Neutrophil (primary cell): ENCODE measurements around the gene ABCF2.

Source experiments
- H3K27ac ChIP-seq: fragments of 200-600 bp; sonication (generic); 2 replicates; pipeline ENCODE4 v1.5.1; 2016; ENCODE audit warnings: mild to moderate bottlenecking, moderate library complexity
- H3K27me3 ChIP-seq: fragments of 200-600 bp; sonication (generic); 2 replicates; pipeline ENCODE4 v1.6.0; 2016; ENCODE audit warnings: mild to moderate bottlenecking
- H3K36me3 ChIP-seq: fragments of 200-600 bp; sonication (generic); 2 replicates; pipeline ENCODE4 v1.5.1; 2017
- H3K4me1 ChIP-seq, 2 experiments: fragments of 200-600 bp in 1 of 2; sonication (generic) in 1 of 2; 1 replicate in 1 of 2; 2 replicates in 1 of 2; pipeline versions ENCODE4 v1.5.1 to v1.6.1; 2013 to 2016; ENCODE audit warnings: low read depth in 1 of 2, low read length in 1 of 2, mild to moderate bottlenecking in 1 of 2, moderate library complexity in 1 of 2; ENCODE audit not compliant: control insufficient read depth in 1 of 2, insufficient read depth in 1 of 2
- H3K4me3 ChIP-seq, 2 experiments: fragments of 200-600 bp in 1 of 2; sonication (generic) in 1 of 2; 1 replicate in 1 of 2; 2 replicates in 1 of 2; pipeline ENCODE4 v1.5.1; 2013 to 2016; ENCODE audit warnings: low read depth in 1 of 2, low read length in 1 of 2, mild to moderate bottlenecking in 1 of 2, moderate library complexity in 1 of 2
- H3K9me3 ChIP-seq: fragments of 200-600 bp; sonication (generic); 2 replicates; pipeline ENCODE4 v1.5.1; 2016
- CTCF ChIP-seq: fragments of 200-600 bp; sonication (generic); IDR thresholded peaks from 2 replicates; pipeline ENCODE4 v1.5.1; 2016; ENCODE audit warnings: antibody characterized with exemption

Gene ABCF2

GRCh38 chr7:151235091-151235787, 8.2 kb upstream of the ABCF2 start:
- peaks cover 55% of the 10 kb centered on the region for H3K36me3 ChIP-seq

GRCh38 chr7:151233804-151234203, 6.8 kb upstream of the ABCF2 start:
- H3K4me1 ChIP-seq = peaks cover 19 to 22% of the 10 kb centered on the region in 2 experiments
- H3K36me3 ChIP-seq = peaks cover 43% of the 10 kb centered on the region
- H3K27ac ChIP-seq = peak overlapping the region; percentile 94
- peaks cover 6% of the 10 kb centered on the region for H3K27me3 ChIP-seq
- H3K9me3 ChIP-seq = no peaks in the 10 kb centered on the region
- peak overlapping the region; percentile 95 for H3K4me3 ChIP-seq
- no peak for TF ChIP-seq CTCF

More at GRCh38 chr7:151235091-151235787, 8.2 kb upstream of the ABCF2 start:
- Histone ChIP-seq H3K27ac (no peak overlapping the region), H3K27me3 (no peaks in the 10 kb centered on the region), H3K4me3 (no peak overlapping the region), H3K4me1 (peaks cover 19 to 22% of the 10 kb centered on the region in 2 experiments), H3K9me3 (no peaks in the 10 kb centered on the region)
- no peak for TF ChIP-seq CTCF

GRCh38 chr7:151232917-151233701, 6.1 kb upstream of the ABCF2 start:
- Histone ChIP-seq H3K9me3 (no peaks in the 10 kb centered on the region), H3K36me3 (peaks cover 36% of the 10 kb centered on the region), H3K4me1 (peaks cover 20 to 23% of the 10 kb centered on the region in 2 experiments), H3K4me3 (peak overlapping the region; percentile 95), H3K27ac (peak overlapping the region; percentile 94), H3K27me3 (peaks cover 6% of the 10 kb centered on the region)
- no peak for TF ChIP-seq CTCF

GRCh38 chr7:151232091-151232916, 5.3 kb upstream of the ABCF2 start, which contains the start of gene CHPF2:
Gene CHPF2, plus strand, starts transcription at chr7:151232483. Its CDS starts 1,529 bp downstream, at chr7:151234012.
- H3K4me1 ChIP-seq = peaks cover 28 to 31% of the 10 kb centered on the region in 2 experiments
- peaks cover 28% of the 10 kb centered on the region for H3K36me3 ChIP-seq
- peaks cover 6% of the 10 kb centered on the region for H3K27me3 ChIP-seq
- peak within 1 kb of the TSS; percentile 94 for H3K27ac ChIP-seq
- peak; percentile 44 for TF ChIP-seq CTCF
- H3K9me3 ChIP-seq = no peaks in the 10 kb centered on the region
- peak within 1 kb of the TSS; percentile 95 for H3K4me3 ChIP-seq

- no peak for TF ChIP-seq CTCF
- Histone ChIP-seq H3K4me1 (peaks cover 36 to 41% of the 10 kb centered on the region in 2 experiments), H3K4me3 (no peak overlapping the region)
Measured at GRCh38 chr7:151231080-151231479, 4.1 kb upstream of the ABCF2 start.

More at GRCh38 chr7:151231080-151231479, 4.1 kb upstream of the ABCF2 start:
- H3K27me3 ChIP-seq = peaks cover 6% of the 10 kb centered on the region
- no peaks in the 10 kb centered on the region for H3K9me3 ChIP-seq
- peaks cover 15% of the 10 kb centered on the region for H3K36me3 ChIP-seq
- H3K27ac ChIP-seq = no peak overlapping the region
